GM23338 (cell line): ENCODE measurements around the gene GCNT1. TPM values are rescaled to one million over a fixed set of nuclear protein-coding genes. Genes with fewer than 3 reads are reported as not detected.
"Not testable (repeated sequence)": the region's sequence is repeated elsewhere in the genome, so short reads cannot be mapped to it uniquely, and the experiment has no call there.

ENCODE experiments used
- ATAC-seq: fragments of 200-7000 bp; cut with Tn5 transposase; 3 replicates; pipeline ENCODE4 v1.9.1; 2020
- DNase-seq: peaks from one replicate; pipeline ENCODE4 v3.0.0-alpha.2; 2015; ENCODE audit warnings: low spot score
- H2AFZ ChIP-seq: fragments of 200-600 bp; sonication (generic); 2 replicates; pipeline ENCODE4 v1.8.0; 2016; ENCODE audit warnings: antibody characterized with exemption, mild to moderate bottlenecking, moderate library complexity
- H3F3A ChIP-seq: fragments of 200-600 bp; sonication (generic); replicated peaks from 2 replicates; pipeline ENCODE4 v1.8.0; 2017; ENCODE audit warnings: antibody characterized with exemption, mixed run types, low read depth
- H3K27ac ChIP-seq: fragments of 200-600 bp; sonication (generic); 2 replicates; pipeline ENCODE4 v1.6.1; 2016; ENCODE audit warnings: low read depth
- H3K27me3 ChIP-seq: fragments of 200-600 bp; sonication (generic); 2 replicates; pipeline ENCODE4 v1.8.0; 2016; ENCODE audit warnings: mild to moderate bottlenecking, mixed run types, moderate library complexity; ENCODE audit not compliant: insufficient read depth
- H3K36me3 ChIP-seq: fragments of 200-600 bp; sonication (generic); 2 replicates; pipeline ENCODE4 v1.8.0; 2016; ENCODE audit warnings: mild to moderate bottlenecking; ENCODE audit not compliant: insufficient read depth
- H3K4me1 ChIP-seq: fragments of 200-600 bp; sonication (generic); 2 replicates; pipeline ENCODE4 v1.8.0; 2016; ENCODE audit warnings: mild to moderate bottlenecking, moderate library complexity; ENCODE audit not compliant: insufficient read depth
- H3K4me2 ChIP-seq: fragments of 200-600 bp; sonication (generic); 2 replicates; pipeline ENCODE4 v1.7.1; 2017; ENCODE audit warnings: mixed run types
- H3K4me3 ChIP-seq: fragments of 200-600 bp; sonication (generic); 2 replicates; pipeline ENCODE4 v1.6.1; 2016; ENCODE audit warnings: mixed run types
- H3K79me2 ChIP-seq: fragments of 200-600 bp; sonication (generic); replicated peaks from 2 replicates; pipeline ENCODE4 v1.8.0; 2017; ENCODE audit warnings: mild to moderate bottlenecking; ENCODE audit not compliant: insufficient read depth
- H3K9me2 ChIP-seq: fragments of 200-600 bp; sonication (generic); 2 replicates; pipeline ENCODE4 v1.8.0; 2017; ENCODE audit not compliant: insufficient read depth
- H4K20me1 ChIP-seq: fragments of 200-600 bp; sonication (generic); replicated peaks from 2 replicates; pipeline ENCODE4 v1.8.0; 2017; ENCODE audit warnings: mild to moderate bottlenecking; ENCODE audit not compliant: insufficient read depth
- H3K27ac Mint-ChIP-seq: 2 replicates; pipeline ENCODE4 v1.8.0; 2020; ENCODE audit warnings: inconsistent platforms, mild to moderate bottlenecking, moderate library complexity, mixed read lengths
- H3K27me3 Mint-ChIP-seq: 3 replicates; pipeline ENCODE4 v1.8.0; 2022; ENCODE audit warnings: low read depth, mild to moderate bottlenecking, moderate library complexity, mixed read lengths, inconsistent platforms; ENCODE audit not compliant: insufficient read depth, poor library complexity
- H3K36me3 Mint-ChIP-seq: 3 replicates; pipeline ENCODE4 v1.8.0; 2021; ENCODE audit warnings: low read depth, mild to moderate bottlenecking, inconsistent platforms, moderate library complexity, mixed read lengths
- H3K4me1 Mint-ChIP-seq: 3 replicates; pipeline ENCODE4 v1.8.0; 2020; ENCODE audit warnings: mild to moderate bottlenecking, inconsistent platforms, mixed read lengths
- H3K4me3 Mint-ChIP-seq: 3 replicates; pipeline ENCODE4 v1.8.0; 2021; ENCODE audit warnings: moderate library complexity, mild to moderate bottlenecking, inconsistent platforms, mixed read lengths
- H3K9me3 Mint-ChIP-seq: 3 replicates; pipeline ENCODE4 v1.8.0; 2020; ENCODE audit warnings: moderate library complexity, mild to moderate bottlenecking, inconsistent platforms, mixed read lengths
- CREB1 ChIP-seq: fragments of 250-450 bp; sonication (Bioruptor Pico); IDR thresholded peaks from 2 replicates; pipeline ENCODE4 v1.5.0; 2020; ENCODE audit warnings: low read depth, mild to moderate bottlenecking, moderate library complexity
- EZH2 ChIP-seq: fragments of 200-600 bp; sonication (generic); IDR thresholded peaks from one replicate; pipeline ENCODE4 v1.8.0; 2017; ENCODE audit warnings: antibody characterized with exemption, mild to moderate bottlenecking, low read depth; ENCODE audit not compliant: unreplicated experiment
- EZH2phosphoT487 ChIP-seq: fragments of 200-600 bp; sonication (generic); IDR thresholded peaks from one replicate; pipeline ENCODE4 v1.8.1; 2018; ENCODE audit warnings: antibody characterized with exemption; ENCODE audit not compliant: unreplicated experiment
- JUNB ChIP-seq: IDR thresholded peaks from one replicate; pipeline ENCODE4 v1.6.1; 2016; ENCODE audit warnings: antibody characterized with exemption; ENCODE audit not compliant: unreplicated experiment
- NANOG ChIP-seq: IDR thresholded peaks from 2 replicates; pipeline ENCODE4 v1.6.1; 2016; ENCODE audit warnings: antibody characterized with exemption, borderline replicate concordance
- POLR2AphosphoS5 ChIP-seq: IDR thresholded peaks from 2 replicates; pipeline ENCODE4 v1.6.1; 2016; ENCODE audit warnings: antibody characterized with exemption, low read depth
- STAT1 ChIP-seq: IDR thresholded peaks from one replicate; pipeline ENCODE4 v1.6.1; 2016; ENCODE audit warnings: antibody characterized with exemption; ENCODE audit not compliant: unreplicated experiment
- ZNF114 ChIP-seq: fragments of 250-450 bp; sonication (Bioruptor Pico); IDR thresholded peaks from 2 replicates; pipeline ENCODE4 v1.5.0; 2020; ENCODE audit warnings: mild to moderate bottlenecking, moderate library complexity
- ZNF331 ChIP-seq: fragments of 250-450 bp; sonication (Bioruptor Pico); IDR thresholded peaks from 2 replicates; pipeline ENCODE4 v1.5.0; 2020; ENCODE audit warnings: low read depth, mild to moderate bottlenecking, moderate library complexity
- polyA plus RNA-seq: library from polyadenylated mRNA; unstranded; fragments of >200 nt; fragmentation: Nextera tagmentation; extraction: Ambion mirVana; gene quantifications from 2 replicates; pipeline ENCODE4 v1.2.1, GENCODE V29; 2016
- total RNA-seq: library from RNA; depleted of rRNA; stranded (reverse); fragments of >200 nt; shearing (Covaris generic); gene quantifications from 2 replicates; pipeline ENCODE4 v1.2.3, GENCODE V29; 2014
- TF ChIP-seq, protein P1 (sequence below): IDR thresholded peaks from 2 replicates; pipeline ENCODE4 v1.6.1; 2016; ENCODE audit warnings: antibody characterized with exemption
- TF ChIP-seq, protein P2 (sequence below), 2 experiments: fragments of 200-600 bp in 1 of 2; sonication (generic) in 1 of 2; conservative IDR thresholded peaks; 2 replicates each; pipeline versions ENCODE4 v1.5.1 to v1.6.1; 2016 to 2017; ENCODE audit warnings: antibody characterized with exemption in 2 of 2, low read depth in 2 of 2, mild to moderate bottlenecking in 2 of 2, moderate library complexity in 1 of 2
- TF ChIP-seq, protein P3 (sequence below): fragments of 250-450 bp; sonication (Bioruptor Pico); IDR thresholded peaks from 2 replicates; pipeline ENCODE4 v1.5.0; 2020; ENCODE audit warnings: mild to moderate bottlenecking, moderate library complexity

Gene GCNT1
- total and polyA plus RNA-seq, 2 experiments from 2014 or later = 4.2 to 11.4 TPM

DNA sequence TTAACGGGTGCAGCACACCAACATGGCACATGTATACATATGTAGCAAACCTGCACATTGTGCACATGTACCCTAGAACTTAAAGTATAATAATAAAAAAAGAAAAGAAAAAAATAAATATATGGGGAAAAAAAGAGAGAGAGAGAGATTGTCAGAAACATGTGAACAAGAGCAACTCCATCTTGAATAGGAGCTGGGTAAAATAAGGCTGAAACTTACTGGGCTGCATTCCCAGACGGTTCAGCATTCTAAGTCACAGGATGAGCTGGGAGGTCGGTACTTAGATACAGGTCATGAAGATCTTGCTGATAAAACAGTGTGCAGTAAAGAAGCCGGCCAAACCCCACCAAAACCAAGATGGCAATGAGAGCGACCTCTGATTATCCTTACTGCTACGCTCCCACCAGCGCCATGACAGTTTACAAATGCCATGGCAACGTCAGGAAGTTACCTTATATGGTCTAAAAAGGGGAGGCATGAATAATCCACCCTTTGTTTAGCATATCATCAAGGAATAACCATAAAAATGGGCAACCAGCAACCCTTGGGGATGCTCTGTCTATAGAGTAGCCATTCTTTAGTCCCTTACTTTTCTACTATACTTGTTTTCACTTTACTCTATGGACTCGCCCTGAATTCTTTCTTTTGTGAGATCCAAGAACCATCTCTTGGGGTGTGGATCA is 21.8 kb upstream of the GCNT1 start:
- H3K4me1 ChIP-seq, H3K4me2 ChIP-seq, H2AFZ ChIP-seq, H3K27me3 ChIP-seq, H3K4me3 ChIP-seq, H3K4me3 Mint-ChIP-seq, DNase-seq, H3K27me3 Mint-ChIP-seq, ATAC-seq, H3K79me2 ChIP-seq, H3K27ac Mint-ChIP-seq, H3K9me3 Mint-ChIP-seq, H4K20me1 ChIP-seq, H3K4me1 Mint-ChIP-seq, H3K36me3 ChIP-seq, H3K27ac ChIP-seq, H3K9me2 ChIP-seq, H3F3A ChIP-seq, H3K36me3 Mint-ChIP-seq: not testable (repeated sequence)

DNA sequence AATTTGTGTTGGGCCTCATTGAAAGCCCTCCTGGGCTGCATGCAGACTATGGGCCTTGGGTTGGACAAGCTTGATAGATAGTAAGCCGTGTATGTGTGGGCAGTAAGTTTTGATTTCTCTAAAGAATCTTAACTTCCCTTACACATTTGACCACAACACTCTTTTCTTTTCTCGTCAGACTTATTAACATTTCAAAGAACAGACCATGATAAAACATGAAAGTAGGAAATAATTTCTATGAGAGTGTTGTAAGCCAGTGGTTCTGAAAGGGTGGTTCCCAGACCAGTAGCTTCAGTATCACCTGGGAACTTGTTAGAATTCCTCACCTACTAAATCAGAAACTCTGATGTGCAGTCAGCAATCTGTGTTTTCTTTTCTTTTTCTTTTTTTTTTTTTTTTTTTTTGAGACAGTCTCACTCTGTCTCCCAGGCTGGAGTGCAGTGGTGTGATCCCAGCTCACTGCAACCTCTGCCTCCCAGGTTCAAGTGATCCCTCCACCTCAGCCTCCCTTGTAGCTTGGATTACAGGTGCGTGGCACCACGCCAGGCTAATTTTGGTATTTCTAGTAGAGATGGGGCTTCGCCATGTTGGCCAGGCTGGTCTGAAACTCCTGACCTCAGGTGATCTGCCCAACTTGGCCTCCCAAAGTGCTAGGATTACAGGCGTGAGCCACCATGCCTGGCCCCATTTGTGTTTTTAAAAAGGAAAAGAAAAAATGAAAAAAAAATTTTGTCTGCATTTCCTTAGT is 20.0 kb upstream of the GCNT1 start:
- H3K27ac Mint-ChIP-seq = no peak overlapping the region
- no peaks in the 10 kb centered on the region for H3K79me2 ChIP-seq
- no peaks in the 10 kb centered on the region for H3K4me1 ChIP-seq
- no peaks in the 10 kb centered on the region; the same call in 1 of the 2 replicates for H3K9me2 ChIP-seq
- H3K27me3 Mint-ChIP-seq = no peaks in the 10 kb centered on the region
- ATAC-seq (no peak), DNase-seq (no peak)
- H3K27me3 ChIP-seq = no peaks in the 10 kb centered on the region
- peaks cover 12% of the 10 kb centered on the region for H3K36me3 Mint-ChIP-seq
- H3K4me3 Mint-ChIP-seq = no peak overlapping the region
- H3K9me3 Mint-ChIP-seq = peaks cover 18% of the 10 kb centered on the region
- no peak overlapping the region for H3K4me3 ChIP-seq
- no peak overlapping the region for H2AFZ ChIP-seq
- H3K4me2 ChIP-seq = no peak overlapping the region
- no peaks in the 10 kb centered on the region for H3K4me1 Mint-ChIP-seq
- no peaks in the 10 kb centered on the region for H4K20me1 ChIP-seq
- no peak overlapping the region for H3K27ac ChIP-seq
- H3K36me3 ChIP-seq = no peaks in the 10 kb centered on the region
- H3F3A ChIP-seq = no peaks in the 10 kb centered on the region
- TF ChIP-seq POLR2AphosphoS5 (no peak), JUNB (no peak), NANOG (no peak), ZNF114 (CRISPR knock-in tag) (no peak), STAT1 (no peak), ZNF331 (no peak), CREB1 (no peak), EZH2 (no peak), EZH2phosphoT487 (no peak)
- TF ChIP-seq, protein P1, sequence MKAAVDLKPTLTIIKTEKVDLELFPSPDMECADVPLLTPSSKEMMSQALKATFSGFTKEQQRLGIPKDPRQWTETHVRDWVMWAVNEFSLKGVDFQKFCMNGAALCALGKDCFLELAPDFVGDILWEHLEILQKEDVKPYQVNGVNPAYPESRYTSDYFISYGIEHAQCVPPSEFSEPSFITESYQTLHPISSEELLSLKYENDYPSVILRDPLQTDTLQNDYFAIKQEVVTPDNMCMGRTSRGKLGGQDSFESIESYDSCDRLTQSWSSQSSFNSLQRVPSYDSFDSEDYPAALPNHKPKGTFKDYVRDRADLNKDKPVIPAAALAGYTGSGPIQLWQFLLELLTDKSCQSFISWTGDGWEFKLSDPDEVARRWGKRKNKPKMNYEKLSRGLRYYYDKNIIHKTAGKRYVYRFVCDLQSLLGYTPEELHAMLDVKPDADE = no peak
- TF ChIP-seq, protein P2, sequence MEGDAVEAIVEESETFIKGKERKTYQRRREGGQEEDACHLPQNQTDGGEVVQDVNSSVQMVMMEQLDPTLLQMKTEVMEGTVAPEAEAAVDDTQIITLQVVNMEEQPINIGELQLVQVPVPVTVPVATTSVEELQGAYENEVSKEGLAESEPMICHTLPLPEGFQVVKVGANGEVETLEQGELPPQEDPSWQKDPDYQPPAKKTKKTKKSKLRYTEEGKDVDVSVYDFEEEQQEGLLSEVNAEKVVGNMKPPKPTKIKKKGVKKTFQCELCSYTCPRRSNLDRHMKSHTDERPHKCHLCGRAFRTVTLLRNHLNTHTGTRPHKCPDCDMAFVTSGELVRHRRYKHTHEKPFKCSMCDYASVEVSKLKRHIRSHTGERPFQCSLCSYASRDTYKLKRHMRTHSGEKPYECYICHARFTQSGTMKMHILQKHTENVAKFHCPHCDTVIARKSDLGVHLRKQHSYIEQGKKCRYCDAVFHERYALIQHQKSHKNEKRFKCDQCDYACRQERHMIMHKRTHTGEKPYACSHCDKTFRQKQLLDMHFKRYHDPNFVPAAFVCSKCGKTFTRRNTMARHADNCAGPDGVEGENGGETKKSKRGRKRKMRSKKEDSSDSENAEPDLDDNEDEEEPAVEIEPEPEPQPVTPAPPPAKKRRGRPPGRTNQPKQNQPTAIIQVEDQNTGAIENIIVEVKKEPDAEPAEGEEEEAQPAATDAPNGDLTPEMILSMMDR (conservative IDR thresholded peaks at IDR 0.05; ENCODE audit: low read depth in 2 of 2) = no peak
- TF ChIP-seq, protein P3, sequence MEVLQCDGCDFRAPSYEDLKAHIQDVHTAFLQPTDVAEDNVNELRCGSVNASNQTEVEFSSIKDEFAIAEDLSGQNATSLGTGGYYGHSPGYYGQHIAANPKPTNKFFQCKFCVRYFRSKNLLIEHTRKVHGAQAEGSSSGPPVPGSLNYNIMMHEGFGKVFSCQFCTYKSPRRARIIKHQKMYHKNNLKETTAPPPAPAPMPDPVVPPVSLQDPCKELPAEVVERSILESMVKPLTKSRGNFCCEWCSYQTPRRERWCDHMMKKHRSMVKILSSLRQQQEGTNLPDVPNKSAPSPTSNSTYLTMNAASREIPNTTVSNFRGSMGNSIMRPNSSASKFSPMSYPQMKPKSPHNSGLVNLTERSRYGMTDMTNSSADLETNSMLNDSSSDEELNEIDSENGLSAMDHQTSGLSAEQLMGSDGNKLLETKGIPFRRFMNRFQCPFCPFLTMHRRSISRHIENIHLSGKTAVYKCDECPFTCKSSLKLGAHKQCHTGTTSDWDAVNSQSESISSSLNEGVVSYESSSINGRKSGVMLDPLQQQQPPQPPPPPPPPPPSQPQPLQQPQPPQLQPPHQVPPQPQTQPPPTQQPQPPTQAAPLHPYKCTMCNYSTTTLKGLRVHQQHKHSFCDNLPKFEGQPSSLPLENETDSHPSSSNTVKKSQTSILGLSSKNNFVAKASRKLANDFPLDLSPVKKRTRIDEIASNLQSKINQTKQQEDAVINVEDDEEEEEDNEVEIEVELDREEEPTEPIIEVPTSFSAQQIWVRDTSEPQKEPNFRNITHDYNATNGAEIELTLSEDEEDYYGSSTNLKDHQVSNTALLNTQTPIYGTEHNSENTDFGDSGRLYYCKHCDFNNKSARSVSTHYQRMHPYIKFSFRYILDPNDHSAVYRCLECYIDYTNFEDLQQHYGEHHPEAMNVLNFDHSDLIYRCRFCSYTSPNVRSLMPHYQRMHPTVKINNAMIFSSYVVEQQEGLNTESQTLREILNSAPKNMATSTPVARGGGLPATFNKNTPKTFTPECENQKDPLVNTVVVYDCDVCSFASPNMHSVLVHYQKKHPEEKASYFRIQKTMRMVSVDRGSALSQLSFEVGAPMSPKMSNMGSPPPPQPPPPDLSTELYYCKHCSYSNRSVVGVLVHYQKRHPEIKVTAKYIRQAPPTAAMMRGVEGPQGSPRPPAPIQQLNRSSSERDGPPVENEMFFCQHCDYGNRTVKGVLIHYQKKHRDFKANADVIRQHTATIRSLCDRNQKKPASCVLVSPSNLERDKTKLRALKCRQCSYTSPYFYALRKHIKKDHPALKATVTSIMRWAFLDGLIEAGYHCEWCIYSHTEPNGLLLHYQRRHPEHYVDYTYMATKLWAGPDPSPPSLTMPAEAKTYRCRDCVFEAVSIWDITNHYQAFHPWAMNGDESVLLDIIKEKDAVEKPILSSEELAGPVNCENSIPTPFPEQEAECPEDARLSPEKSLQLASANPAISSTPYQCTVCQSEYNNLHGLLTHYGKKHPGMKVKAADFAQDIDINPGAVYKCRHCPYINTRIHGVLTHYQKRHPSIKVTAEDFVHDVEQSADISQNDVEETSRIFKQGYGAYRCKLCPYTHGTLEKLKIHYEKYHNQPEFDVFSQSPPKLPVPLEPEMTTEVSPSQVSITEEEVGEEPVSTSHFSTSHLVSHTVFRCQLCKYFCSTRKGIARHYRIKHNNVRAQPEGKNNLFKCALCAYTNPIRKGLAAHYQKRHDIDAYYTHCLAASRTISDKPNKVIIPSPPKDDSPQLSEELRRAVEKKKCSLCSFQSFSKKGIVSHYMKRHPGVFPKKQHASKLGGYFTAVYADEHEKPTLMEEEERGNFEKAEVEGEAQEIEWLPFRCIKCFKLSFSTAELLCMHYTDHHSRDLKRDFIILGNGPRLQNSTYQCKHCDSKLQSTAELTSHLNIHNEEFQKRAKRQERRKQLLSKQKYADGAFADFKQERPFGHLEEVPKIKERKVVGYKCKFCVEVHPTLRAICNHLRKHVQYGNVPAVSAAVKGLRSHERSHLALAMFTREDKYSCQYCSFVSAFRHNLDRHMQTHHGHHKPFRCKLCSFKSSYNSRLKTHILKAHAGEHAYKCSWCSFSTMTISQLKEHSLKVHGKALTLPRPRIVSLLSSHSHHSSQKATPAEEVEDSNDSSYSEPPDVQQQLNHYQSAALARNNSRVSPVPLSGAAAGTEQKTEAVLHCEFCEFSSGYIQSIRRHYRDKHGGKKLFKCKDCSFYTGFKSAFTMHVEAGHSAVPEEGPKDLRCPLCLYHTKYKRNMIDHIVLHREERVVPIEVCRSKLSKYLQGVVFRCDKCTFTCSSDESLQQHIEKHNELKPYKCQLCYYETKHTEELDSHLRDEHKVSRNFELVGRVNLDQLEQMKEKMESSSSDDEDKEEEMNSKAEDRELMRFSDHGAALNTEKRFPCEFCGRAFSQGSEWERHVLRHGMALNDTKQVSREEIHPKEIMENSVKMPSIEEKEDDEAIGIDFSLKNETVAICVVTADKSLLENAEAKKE (CRISPR knock-in tag) = no peak
